ENCODE measurements around the gene HDAC4. TPM values are rescaled to one million over a fixed set of nuclear protein-coding genes. Genes with fewer than 3 reads are reported as not detected.
"Not testable (repeated sequence)": the region's sequence is repeated elsewhere in the genome, so short reads cannot be mapped to it uniquely, and the experiment has no call there.

Gene HDAC4
- total RNA-seq, 1 donor from 2014 or later, result 46.2 TPM

GRCh38 chr2:239179851-239180371 lies 220.9 kb downstream of the HDAC4 start:
- H3K9me3 Mint-ChIP-seq (ENCODE audit: low read depth), result peaks cover 3% of the 10 kb centered on the region
- H3K36me3 Mint-ChIP-seq (ENCODE audit: insufficient read depth), result peaks cover 29% of the 10 kb centered on the region
- H3K4me3 Mint-ChIP-seq (ENCODE audit: low read depth), result no peak overlapping the region
- no peak overlapping the region for H3K27ac Mint-ChIP-seq
- no peak for DNase-seq (ENCODE audit: low spot score, unreplicated experiment)
- no peaks in the 10 kb centered on the region for H3K27me3 Mint-ChIP-seq
- TF ChIP-seq CTCF (IDR thresholded peaks at IDR 0.05; ENCODE audit: unreplicated experiment), result no peak
- H3K4me1 Mint-ChIP-seq (ENCODE audit: low read depth), result peaks cover 14% of the 10 kb centered on the region

GRCh38 chr2:239178954-239179353 lies 221.9 kb downstream of the HDAC4 start:
- Mint-ChIP-seq H3K27ac (peak overlapping the region; percentile 33), H3K4me3 (ENCODE audit: low read depth) (no peak overlapping the region), H3K9me3 (ENCODE audit: low read depth) (peaks cover 11% of the 10 kb centered on the region), H3K4me1 (ENCODE audit: low read depth) (peaks cover 14% of the 10 kb centered on the region), H3K27me3 (no peaks in the 10 kb centered on the region), H3K36me3 (ENCODE audit: insufficient read depth) (peaks cover 39% of the 10 kb centered on the region)
- DNase-seq (ENCODE audit: low spot score, unreplicated experiment), result no peak
- TF ChIP-seq CTCF (IDR thresholded peaks at IDR 0.05; ENCODE audit: unreplicated experiment), result no peak

- no peak for TF ChIP-seq CTCF (IDR thresholded peaks at IDR 0.05; ENCODE audit: unreplicated experiment)
- peaks cover 14% of the 10 kb centered on the region for H3K9me3 Mint-ChIP-seq (ENCODE audit: low read depth)
- H3K36me3 Mint-ChIP-seq (ENCODE audit: insufficient read depth), result peaks cover 41% of the 10 kb centered on the region
- no peak for DNase-seq (ENCODE audit: low spot score, unreplicated experiment)
- H3K27ac Mint-ChIP-seq, result peak overlapping the region; percentile 33
- H3K27me3 Mint-ChIP-seq, result no peaks in the 10 kb centered on the region
- no peak overlapping the region for H3K4me3 Mint-ChIP-seq (ENCODE audit: low read depth)
- H3K4me1 Mint-ChIP-seq (ENCODE audit: low read depth), result peaks cover 14% of the 10 kb centered on the region
Observed at GRCh38 chr2:239178484-239178883, 222.3 kb downstream of the HDAC4 start.

GRCh38 chr2:239177908-239178307 lies 222.9 kb downstream of the HDAC4 start:
- Mint-ChIP-seq H3K27me3 (no peaks in the 10 kb centered on the region), H3K27ac (no peak overlapping the region), H3K4me1 (ENCODE audit: low read depth) (peaks cover 13% of the 10 kb centered on the region), H3K4me3 (ENCODE audit: low read depth) (no peak overlapping the region), H3K9me3 (ENCODE audit: low read depth) (peaks cover 20% of the 10 kb centered on the region), H3K36me3 (ENCODE audit: insufficient read depth) (peaks cover 47% of the 10 kb centered on the region)
- TF ChIP-seq CTCF (IDR thresholded peaks at IDR 0.05; ENCODE audit: unreplicated experiment), result no peak
- DNase-seq (ENCODE audit: low spot score, unreplicated experiment), result no peak

GRCh38 chr2:239177325-239177724 lies 223.5 kb downstream of the HDAC4 start:
- Mint-ChIP-seq H3K9me3 (ENCODE audit: low read depth) (peaks cover 26% of the 10 kb centered on the region), H3K27ac (no peak overlapping the region), H3K4me1 (ENCODE audit: low read depth) (peaks cover 8% of the 10 kb centered on the region)

GRCh38 chr2:239176138-239176803 lies 224.5 kb downstream of the HDAC4 start:
- H3K4me3 Mint-ChIP-seq (ENCODE audit: low read depth); H3K27me3 Mint-ChIP-seq; H3K4me1 Mint-ChIP-seq (ENCODE audit: low read depth); DNase-seq (ENCODE audit: low spot score, unreplicated experiment): not testable (repeated sequence)
- Mint-ChIP-seq H3K27ac (peak overlapping the region; percentile 79), H3K36me3 (ENCODE audit: insufficient read depth) (peaks cover 58% of the 10 kb centered on the region), H3K9me3 (ENCODE audit: low read depth) (peaks cover 32% of the 10 kb centered on the region)

More at GRCh38 chr2:239177325-239177724, 223.5 kb downstream of the HDAC4 start:
- TF ChIP-seq CTCF (IDR thresholded peaks at IDR 0.05; ENCODE audit: unreplicated experiment), result no peak
- no peak overlapping the region for H3K4me3 Mint-ChIP-seq (ENCODE audit: low read depth)
- peaks cover 52% of the 10 kb centered on the region for H3K36me3 Mint-ChIP-seq (ENCODE audit: insufficient read depth)
- no peaks in the 10 kb centered on the region for H3K27me3 Mint-ChIP-seq
- DNase-seq (ENCODE audit: low spot score, unreplicated experiment), result no peak
